ENCODE measurements around the gene ANOS1. TPM values are rescaled to one million over a fixed set of nuclear protein-coding genes. Genes with fewer than 3 reads are reported as not detected.

ANOS1 gene
- total and polyA plus RNA-seq, 2 donors (not counting 3 experiments of a cell fraction or from before 2014, with no cell fraction given), result 0.55 to 0.87 TPM

DNA sequence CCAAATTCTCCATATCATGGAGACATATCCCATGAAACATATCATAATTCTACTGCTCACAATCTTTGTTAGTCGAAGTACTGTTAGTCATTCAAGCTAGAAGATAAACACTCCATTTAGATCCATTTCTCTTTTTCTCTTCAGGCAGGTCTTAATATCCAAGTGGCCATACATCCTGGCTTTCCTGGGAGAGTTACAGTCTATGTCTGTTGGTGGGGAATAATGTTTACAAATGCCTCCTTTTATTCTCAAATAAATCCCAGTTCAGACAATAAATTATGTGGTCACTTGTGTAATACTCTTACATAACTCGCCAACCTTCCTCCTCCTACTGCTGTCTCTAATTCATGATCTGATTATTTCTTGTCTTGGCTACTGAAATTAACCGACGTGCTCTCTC, 185.2 kb downstream of the ANOS1 start:
- ChIA-PET POLR2A (no interaction called here), CTCF (interaction anchor here (0.6 kb wide), 1 partner anchor 12 kb away, joined by 3 read pairs; no protein-coding TSS in a partner anchor)
- Histone ChIP-seq H2AFZ (ENCODE audit: low read depth, low read length) (no peak overlapping the region), H3K79me2 (ENCODE audit: control insufficient read depth, insufficient read depth, low read length) (no peaks in the 10 kb centered on the region), H4K20me1 (replicated peaks; ENCODE audit: control insufficient read depth, extremely low read depth, insufficient read depth, low read length) (no peaks in the 10 kb centered on the region), H3K27me3 (ENCODE audit: control insufficient read depth in 2 of 2, insufficient read depth in 2 of 2, low read length in 2 of 2) (no peaks in the 10 kb centered on the region), H3K9ac (replicated peaks; ENCODE audit: extremely low read depth, insufficient read depth, low read length) (no peak overlapping the region), H3K36me3 (ENCODE audit: control insufficient read depth in 2 of 2, extremely low read depth in 1 of 2, insufficient read depth in 2 of 2, low read length in 2 of 2) (no peaks in the 10 kb centered on the region), H3K9me3 (replicated peaks; ENCODE audit: control insufficient read depth, insufficient read depth, low read length) (no peaks in the 10 kb centered on the region), H3K9me1 (replicated peaks; ENCODE audit: control insufficient read depth, extremely low read depth, insufficient read depth, low read length) (no peaks in the 10 kb centered on the region), H3K4me2 (ENCODE audit: insufficient read depth, low read length) (no peak overlapping the region), H3K4me1 (ENCODE audit: control insufficient read depth, extremely low read depth, insufficient read depth, low read length) (no peaks in the 10 kb centered on the region), H3K4me3 (replicated peaks in 1 of 3; ENCODE audit: insufficient read depth in 1 of 3, low read depth in 1 of 3, low read length in 3 of 3) (no peak overlapping the region), H3K27ac (ENCODE audit: insufficient read depth, low read depth, low read length) (no peak overlapping the region)
- FAIRE-seq (no peak), DNase-seq (ENCODE audit: low read depth, low spot score) (no peak)
- intact Hi-C loops (cut with micrococcal nuclease), result no loop called here
- BruUV-seq (replicated peaks), result no TSS peak
- no peak for TF ChIP-seq GATA2 (IDR thresholded peaks at IDR 0.05; ENCODE audit: insufficient read depth, insufficient read length, low read depth, low read length)
- no peak for TF ChIP-seq EZH2 (IDR thresholded peaks at IDR 0.05; ENCODE audit: borderline replicate concordance, low read depth, low read length, severe bottlenecking)
- no peak for TF ChIP-seq FOS (IDR thresholded peaks at IDR 0.05; ENCODE audit: borderline replicate concordance, insufficient read depth, low read length)
- TF ChIP-seq POLR2AphosphoS5 (IDR thresholded peaks at IDR 0.05; ENCODE audit: insufficient read depth, low read depth, low read length), result no peak
- TF ChIP-seq MYC (IDR thresholded peaks at IDR 0.05; ENCODE audit: low read depth, low read length), result no peak
- TF ChIP-seq, protein P1, sequence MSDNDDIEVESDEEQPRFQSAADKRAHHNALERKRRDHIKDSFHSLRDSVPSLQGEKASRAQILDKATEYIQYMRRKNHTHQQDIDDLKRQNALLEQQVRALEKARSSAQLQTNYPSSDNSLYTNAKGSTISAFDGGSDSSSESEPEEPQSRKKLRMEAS (IDR thresholded peaks at IDR 0.05; ENCODE audit: insufficient read depth, insufficient read length), result no peak
- TF ChIP-seq, protein P2, sequence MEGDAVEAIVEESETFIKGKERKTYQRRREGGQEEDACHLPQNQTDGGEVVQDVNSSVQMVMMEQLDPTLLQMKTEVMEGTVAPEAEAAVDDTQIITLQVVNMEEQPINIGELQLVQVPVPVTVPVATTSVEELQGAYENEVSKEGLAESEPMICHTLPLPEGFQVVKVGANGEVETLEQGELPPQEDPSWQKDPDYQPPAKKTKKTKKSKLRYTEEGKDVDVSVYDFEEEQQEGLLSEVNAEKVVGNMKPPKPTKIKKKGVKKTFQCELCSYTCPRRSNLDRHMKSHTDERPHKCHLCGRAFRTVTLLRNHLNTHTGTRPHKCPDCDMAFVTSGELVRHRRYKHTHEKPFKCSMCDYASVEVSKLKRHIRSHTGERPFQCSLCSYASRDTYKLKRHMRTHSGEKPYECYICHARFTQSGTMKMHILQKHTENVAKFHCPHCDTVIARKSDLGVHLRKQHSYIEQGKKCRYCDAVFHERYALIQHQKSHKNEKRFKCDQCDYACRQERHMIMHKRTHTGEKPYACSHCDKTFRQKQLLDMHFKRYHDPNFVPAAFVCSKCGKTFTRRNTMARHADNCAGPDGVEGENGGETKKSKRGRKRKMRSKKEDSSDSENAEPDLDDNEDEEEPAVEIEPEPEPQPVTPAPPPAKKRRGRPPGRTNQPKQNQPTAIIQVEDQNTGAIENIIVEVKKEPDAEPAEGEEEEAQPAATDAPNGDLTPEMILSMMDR (IDR thresholded peaks at IDR 0.05; ENCODE audit: extremely low read depth in 1 of 2, insufficient read depth in 1 of 2, low read depth in 1 of 2, low read length in 2 of 2), result no peak
- no peak for TF ChIP-seq JUN (IDR thresholded peaks at IDR 0.05; ENCODE audit: borderline replicate concordance, insufficient read depth, insufficient read length, low read depth)
- no peak for TF ChIP-seq POLR2A (IDR thresholded peaks at IDR 0.05; ENCODE audit: low read depth, low read length)
- dilution Hi-C loops (cut with MboI; ENCODE audit: extremely low pct_ligation_motif_present, low sequenced_read_pairs), result no loop called here

All from endothelial cell of umbilical vein (primary cell).